DOHH2 (cell line): ENCODE measurements around the gene FAM20C.

ENCODE experiments used
- H3F3A ChIP-seq: fragments of 200-600 bp; sonication (generic), shearing (Covaris generic); 2 replicates; pipeline ENCODE4 v1.6.0; 2016; ENCODE audit warnings: antibody characterized with exemption, mild to moderate bottlenecking; ENCODE audit not compliant: control insufficient read depth, insufficient read depth
- H3K27ac ChIP-seq: fragments of 200-600 bp; sonication (generic); 2 replicates; pipeline ENCODE4 v1.5.1; 2014; ENCODE audit warnings: low read depth, mild to moderate bottlenecking, low read length, moderate library complexity
- H3K27me3 ChIP-seq: fragments of 200-600 bp; sonication (generic); 2 replicates; pipeline ENCODE4 v1.6.1; 2014; ENCODE audit warnings: mild to moderate bottlenecking, low read length, mixed read lengths; ENCODE audit not compliant: control insufficient read depth
- H3K36me3 ChIP-seq: fragments of 200-600 bp; sonication (generic); 2 replicates; pipeline ENCODE4 v1.6.1; 2014; ENCODE audit warnings: mild to moderate bottlenecking, low read length, moderate library complexity, mixed read lengths; ENCODE audit not compliant: control insufficient read depth
- H3K4me1 ChIP-seq: fragments of 200-600 bp; sonication (generic); 2 replicates; pipeline ENCODE4 v1.6.1; 2014; ENCODE audit warnings: mild to moderate bottlenecking, low read length, mixed read lengths; ENCODE audit not compliant: control insufficient read depth
- H3K4me2 ChIP-seq: fragments of 200-600 bp; sonication (generic); 2 replicates; pipeline ENCODE4 v1.6.0; 2014; ENCODE audit warnings: mild to moderate bottlenecking, low read length, moderate library complexity
- H3K4me3 ChIP-seq: fragments of 200-600 bp; sonication (generic); 2 replicates; pipeline ENCODE4 v1.5.1; 2014; ENCODE audit warnings: mild to moderate bottlenecking, low read length, mixed read lengths
- H3K79me2 ChIP-seq: fragments of 200-600 bp; sonication (generic); 2 replicates; pipeline ENCODE4 v1.6.1; 2014; ENCODE audit warnings: mild to moderate bottlenecking, low read length, mixed read lengths; ENCODE audit not compliant: control insufficient read depth
- H3K9me2 ChIP-seq: fragments of 200-600 bp; sonication (generic); replicated peaks from 2 replicates; pipeline ENCODE4 v1.6.1; 2014; ENCODE audit warnings: mild to moderate bottlenecking, low read length, mixed read lengths; ENCODE audit not compliant: control insufficient read depth
- H3K9me3 ChIP-seq: fragments of 200-600 bp; sonication (generic); 2 replicates; pipeline ENCODE4 v1.6.1; 2014; ENCODE audit warnings: antibody characterized with exemption, low read length, mixed read lengths; ENCODE audit not compliant: control insufficient read depth, insufficient read depth
- H4K20me1 ChIP-seq: fragments of 200-600 bp; sonication (generic); 2 replicates; pipeline ENCODE4 v1.6.0; 2014; ENCODE audit warnings: low read depth, mild to moderate bottlenecking, antibody characterized with exemption, low read length, moderate library complexity; ENCODE audit not compliant: control insufficient read depth, insufficient read depth
- EZH2phosphoT487 ChIP-seq: fragments of 200-600 bp; sonication (generic); IDR thresholded peaks from 2 replicates; pipeline ENCODE4 v1.6.1; 2017; ENCODE audit warnings: borderline replicate concordance, mild to moderate bottlenecking, antibody characterized with exemption, low read length, moderate library complexity, mixed read lengths
- TF ChIP-seq, protein P1 (sequence below): fragments of 200-600 bp; sonication (generic); IDR thresholded peaks from one replicate; pipeline ENCODE4 v1.5.1; 2014; ENCODE audit warnings: antibody characterized with exemption, mild to moderate bottlenecking, low read depth, low read length; ENCODE audit not compliant: poor library complexity, severe bottlenecking

FAM20C gene

DNA sequence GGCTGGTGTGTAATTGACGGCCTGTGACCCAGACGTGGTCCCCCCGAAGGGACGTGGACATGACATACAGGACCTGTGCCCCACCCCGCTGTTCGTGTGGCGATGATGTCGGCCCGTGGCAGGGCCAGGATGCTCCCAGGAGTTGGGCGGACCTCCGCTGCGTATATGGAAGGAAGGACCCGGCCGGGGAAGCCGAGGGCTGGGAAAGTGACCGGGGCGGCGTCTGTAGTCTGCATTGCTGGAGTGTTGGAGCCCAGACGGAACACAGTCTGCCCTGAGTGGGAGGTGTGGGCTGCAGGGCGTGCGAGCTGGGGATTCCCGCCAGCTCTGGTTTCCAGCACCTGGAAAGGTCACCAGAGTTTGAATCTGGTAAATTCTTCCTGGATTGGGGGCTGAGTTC lies 52.6 kb downstream of the FAM20C start:
- H3K9me3 ChIP-seq = peaks cover 60% of the 10 kb centered on the region; the same call in 1 of the 2 replicates
- no peak overlapping the region for H3K27ac ChIP-seq
- H3K27me3 ChIP-seq = no peaks in the 10 kb centered on the region
- H3K4me3 ChIP-seq = no peak overlapping the region
- H3F3A ChIP-seq = no peaks in the 10 kb centered on the region
- no peak for TF ChIP-seq EZH2phosphoT487
- TF ChIP-seq, protein P1, sequence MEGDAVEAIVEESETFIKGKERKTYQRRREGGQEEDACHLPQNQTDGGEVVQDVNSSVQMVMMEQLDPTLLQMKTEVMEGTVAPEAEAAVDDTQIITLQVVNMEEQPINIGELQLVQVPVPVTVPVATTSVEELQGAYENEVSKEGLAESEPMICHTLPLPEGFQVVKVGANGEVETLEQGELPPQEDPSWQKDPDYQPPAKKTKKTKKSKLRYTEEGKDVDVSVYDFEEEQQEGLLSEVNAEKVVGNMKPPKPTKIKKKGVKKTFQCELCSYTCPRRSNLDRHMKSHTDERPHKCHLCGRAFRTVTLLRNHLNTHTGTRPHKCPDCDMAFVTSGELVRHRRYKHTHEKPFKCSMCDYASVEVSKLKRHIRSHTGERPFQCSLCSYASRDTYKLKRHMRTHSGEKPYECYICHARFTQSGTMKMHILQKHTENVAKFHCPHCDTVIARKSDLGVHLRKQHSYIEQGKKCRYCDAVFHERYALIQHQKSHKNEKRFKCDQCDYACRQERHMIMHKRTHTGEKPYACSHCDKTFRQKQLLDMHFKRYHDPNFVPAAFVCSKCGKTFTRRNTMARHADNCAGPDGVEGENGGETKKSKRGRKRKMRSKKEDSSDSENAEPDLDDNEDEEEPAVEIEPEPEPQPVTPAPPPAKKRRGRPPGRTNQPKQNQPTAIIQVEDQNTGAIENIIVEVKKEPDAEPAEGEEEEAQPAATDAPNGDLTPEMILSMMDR = no peak
- no peaks in the 10 kb centered on the region for H3K79me2 ChIP-seq
- H3K4me2 ChIP-seq = no peak overlapping the region
- no peaks in the 10 kb centered on the region for H3K36me3 ChIP-seq
- no peaks in the 10 kb centered on the region for H4K20me1 ChIP-seq
- H3K9me2 ChIP-seq = no peaks in the 10 kb centered on the region
- H3K4me1 ChIP-seq = no peaks in the 10 kb centered on the region

DNA sequence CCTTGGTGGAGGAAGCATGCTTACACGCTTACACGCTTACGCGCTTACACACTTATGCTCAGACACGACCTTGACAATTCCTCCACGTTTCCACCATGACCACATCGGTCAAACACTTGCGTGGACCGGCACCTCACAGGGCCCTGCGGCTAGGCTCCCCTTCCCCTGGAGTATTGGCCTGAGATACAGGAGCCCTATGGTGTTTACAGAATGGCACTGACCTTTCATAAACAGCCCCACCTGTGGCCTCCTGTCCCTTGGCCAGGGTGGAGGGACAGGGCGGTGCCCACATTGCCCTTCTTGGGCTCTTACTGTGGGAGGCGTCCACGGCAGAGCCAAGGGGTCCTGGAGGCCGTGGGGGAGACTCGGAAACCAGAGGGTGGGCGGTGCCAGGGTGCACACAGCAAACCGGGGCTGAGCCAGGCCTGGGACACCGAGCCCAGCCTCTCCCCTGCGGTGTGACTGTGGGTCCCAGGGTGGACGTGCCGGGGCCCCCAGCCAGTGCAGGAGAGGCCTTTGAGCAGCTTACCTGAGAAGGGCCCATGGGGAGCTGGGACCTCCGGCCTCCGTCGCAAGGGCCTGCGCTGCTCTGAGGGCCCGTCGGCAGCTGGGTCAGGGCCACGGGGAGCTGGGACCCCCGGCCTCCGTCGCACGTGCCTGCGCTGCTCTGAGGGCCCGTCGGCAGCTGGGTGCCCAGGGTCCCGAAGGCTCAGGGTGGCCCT lies 53.4 kb downstream of the FAM20C start:
- H3K27me3 ChIP-seq = no peaks in the 10 kb centered on the region
- no peaks in the 10 kb centered on the region for H3F3A ChIP-seq
- TF ChIP-seq, protein P1 = no peak
- no peak overlapping the region for H3K4me2 ChIP-seq
- H3K9me3 ChIP-seq = peaks cover 67% of the 10 kb centered on the region; the same call in 1 of the 2 replicates
- H3K36me3 ChIP-seq = no peaks in the 10 kb centered on the region
- H3K27ac ChIP-seq = no peak overlapping the region
- no peaks in the 10 kb centered on the region for H4K20me1 ChIP-seq
- H3K9me2 ChIP-seq = no peaks in the 10 kb centered on the region
- H3K4me3 ChIP-seq = no peak overlapping the region
- no peaks in the 10 kb centered on the region for H3K4me1 ChIP-seq
- no peaks in the 10 kb centered on the region for H3K79me2 ChIP-seq

DNA sequence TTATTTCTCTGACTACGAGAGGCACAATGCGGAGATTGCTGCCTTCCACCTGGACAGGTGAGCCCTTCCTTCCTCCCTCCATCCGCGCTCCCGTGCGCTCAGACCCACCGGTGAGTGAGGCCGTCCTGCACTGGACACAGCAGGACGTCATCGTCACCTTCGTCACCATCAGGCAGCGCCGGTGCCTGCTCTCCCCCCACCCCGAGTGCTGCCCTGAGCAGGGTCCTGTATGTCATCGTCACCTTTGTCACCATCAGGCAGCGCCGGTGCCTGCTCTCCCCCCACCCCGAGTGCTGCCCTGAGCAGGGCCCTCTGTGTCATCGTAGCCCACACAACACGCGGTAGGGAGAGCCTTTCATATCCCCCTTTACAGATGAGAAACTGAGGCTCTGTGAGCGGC lies 54.1 kb downstream of the FAM20C start:
- no peaks in the 10 kb centered on the region for H3F3A ChIP-seq
- no peak overlapping the region for H3K4me3 ChIP-seq
- no peaks in the 10 kb centered on the region for H3K36me3 ChIP-seq
- peaks cover 71% of the 10 kb centered on the region for H3K9me3 ChIP-seq
- no peaks in the 10 kb centered on the region for H3K27me3 ChIP-seq
- H3K4me2 ChIP-seq = no peak overlapping the region
- TF ChIP-seq, protein P1 = no peak
- no peaks in the 10 kb centered on the region for H3K9me2 ChIP-seq
- H3K4me1 ChIP-seq = no peaks in the 10 kb centered on the region
- no peak overlapping the region for H3K27ac ChIP-seq
- no peaks in the 10 kb centered on the region for H4K20me1 ChIP-seq
- H3K79me2 ChIP-seq = no peaks in the 10 kb centered on the region
